Activated T-cell treated with anti-CD3 and anti-CD28 coated beads, Interleukin-2, amount 50 U/mL, for 24 hours (primary cell): ENCODE results near the gene SPATA20.

Experiments
- DNase-seq: peaks from one replicate; pipeline ENCODE4 v3.0.0-alpha.2; 2020
- H3K27ac Mint-ChIP-seq: 2 replicates; pipeline ENCODE4 v1.8.0; 2020; ENCODE audit warnings: mild to moderate bottlenecking, mixed read lengths
- H3K27me3 Mint-ChIP-seq: 2 replicates; pipeline ENCODE4 v1.8.0; 2020; ENCODE audit warnings: mixed read lengths
- H3K36me3 Mint-ChIP-seq: 2 replicates; pipeline ENCODE4 v1.8.0; 2020; ENCODE audit warnings: low read depth, mixed read lengths
- H3K4me1 Mint-ChIP-seq: 2 replicates; pipeline ENCODE4 v1.8.0; 2020; ENCODE audit warnings: low read depth, mixed read lengths
- H3K4me3 Mint-ChIP-seq: 2 replicates; pipeline ENCODE4 v1.8.0; 2020; ENCODE audit warnings: mild to moderate bottlenecking, moderate library complexity, mixed read lengths
- H3K9me3 Mint-ChIP-seq: 2 replicates; pipeline ENCODE4 v1.8.0; 2020; ENCODE audit warnings: mixed read lengths

The SPATA20 gene

GRCh38 chr17:50547035-50547735 is at the start of gene SPATA20:
SPATA20 (plus strand) TSS chr17:50547174; CDS start chr17:50547209, 35 bp downstream.
- peak; percentile 89 for DNase-seq
- Mint-ChIP-seq H3K4me1 (peaks cover 10% of the 10 kb centered on the region), H3K27me3 (peaks cover 13% of the 10 kb centered on the region), H3K27ac (peak within 1 kb of the TSS; percentile 7), H3K4me3 (peak within 1 kb of the TSS; percentile 66), H3K36me3 (no peaks in the 10 kb centered on the region), H3K9me3 (no peaks in the 10 kb centered on the region)

- H3K4me1 Mint-ChIP-seq, result no peaks in the 10 kb centered on the region
- no peak overlapping the region for H3K4me3 Mint-ChIP-seq
- DNase-seq, result no peak
- no peaks in the 10 kb centered on the region for H3K36me3 Mint-ChIP-seq
- no peaks in the 10 kb centered on the region for H3K9me3 Mint-ChIP-seq
- peaks cover 3% of the 10 kb centered on the region for H3K27me3 Mint-ChIP-seq
- no peak overlapping the region for H3K27ac Mint-ChIP-seq
Measured at GRCh38 chr17:50498021-50498874, 48.7 kb upstream of the SPATA20 start.

GRCh38 chr17:50499270-50499669 is 47.7 kb upstream of the SPATA20 start:
- Mint-ChIP-seq H3K4me3 (no peak overlapping the region), H3K4me1 (peaks cover 5% of the 10 kb centered on the region), H3K27ac (no peak overlapping the region), H3K27me3 (peaks cover 3% of the 10 kb centered on the region), H3K9me3 (no peaks in the 10 kb centered on the region), H3K36me3 (no peaks in the 10 kb centered on the region)
- DNase-seq, result no peak

- H3K27ac Mint-ChIP-seq, result no peak overlapping the region
- peaks cover 5% of the 10 kb centered on the region for H3K4me1 Mint-ChIP-seq
- peaks cover 3% of the 10 kb centered on the region for H3K27me3 Mint-ChIP-seq
- H3K4me3 Mint-ChIP-seq, result no peak overlapping the region
- no peaks in the 10 kb centered on the region for H3K9me3 Mint-ChIP-seq
- DNase-seq, result no peak
- H3K36me3 Mint-ChIP-seq, result no peaks in the 10 kb centered on the region
Measured at GRCh38 chr17:50499721-50500120, 47.3 kb upstream of the SPATA20 start.

- H3K4me1 Mint-ChIP-seq, result peaks cover 5% of the 10 kb centered on the region
- no peak for DNase-seq
- peaks cover 6% of the 10 kb centered on the region for H3K27me3 Mint-ChIP-seq
- no peaks in the 10 kb centered on the region for H3K36me3 Mint-ChIP-seq
- H3K4me3 Mint-ChIP-seq, result no peak overlapping the region
- H3K27ac Mint-ChIP-seq, result no peak overlapping the region
- no peaks in the 10 kb centered on the region for H3K9me3 Mint-ChIP-seq
Measured at GRCh38 chr17:50501054-50501453, 45.9 kb upstream of the SPATA20 start.

GRCh38 chr17:50502301-50502990 is 44.5 kb upstream of the SPATA20 start:
- peaks cover 6% of the 10 kb centered on the region for H3K4me1 Mint-ChIP-seq
- no peaks in the 10 kb centered on the region for H3K36me3 Mint-ChIP-seq
- H3K27me3 Mint-ChIP-seq, result peaks cover 3% of the 10 kb centered on the region
- no peaks in the 10 kb centered on the region for H3K9me3 Mint-ChIP-seq
- no peak for DNase-seq
- no peak overlapping the region for H3K4me3 Mint-ChIP-seq
- H3K27ac Mint-ChIP-seq, result no peak overlapping the region

- Mint-ChIP-seq H3K9me3 (no peaks in the 10 kb centered on the region), H3K4me3 (no peak overlapping the region), H3K27ac (no peak overlapping the region), H3K4me1 (peaks cover 22% of the 10 kb centered on the region), H3K27me3 (peaks cover 21% of the 10 kb centered on the region), H3K36me3 (no peaks in the 10 kb centered on the region)
- no peak for DNase-seq
Measured at GRCh38 chr17:50505591-50506130, 41.3 kb upstream of the SPATA20 start.

DNA sequence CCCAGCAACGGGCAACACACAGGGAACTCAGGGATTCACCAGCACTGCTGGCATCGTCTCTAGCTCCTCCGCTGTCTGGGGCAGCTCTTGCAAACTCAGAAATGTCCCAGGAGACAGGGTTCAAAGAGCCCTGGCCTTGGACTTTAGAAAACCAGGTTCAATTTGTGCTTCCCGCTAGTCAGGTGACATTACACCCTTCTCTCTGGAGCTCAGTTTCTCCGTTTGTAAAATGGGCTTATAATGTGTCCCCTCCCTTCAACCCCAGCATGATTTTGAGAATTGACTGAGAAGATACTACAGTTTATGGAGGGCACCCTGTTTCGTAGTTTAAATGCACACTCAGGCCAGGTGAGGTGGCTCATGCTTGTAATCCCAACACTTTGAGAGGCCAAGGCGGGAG is 40.7 kb upstream of the SPATA20 start:
- no peak for DNase-seq
- no peak overlapping the region for H3K27ac Mint-ChIP-seq
- peaks cover 28% of the 10 kb centered on the region for H3K4me1 Mint-ChIP-seq
- H3K4me3 Mint-ChIP-seq, result no peak overlapping the region
- H3K9me3 Mint-ChIP-seq, result no peaks in the 10 kb centered on the region
- H3K27me3 Mint-ChIP-seq, result peaks cover 21% of the 10 kb centered on the region
- no peaks in the 10 kb centered on the region for H3K36me3 Mint-ChIP-seq

- Mint-ChIP-seq H3K9me3 (no peaks in the 10 kb centered on the region), H3K36me3 (no peaks in the 10 kb centered on the region), H3K27me3 (peaks cover 24% of the 10 kb centered on the region), H3K4me1 (peaks cover 38% of the 10 kb centered on the region), H3K27ac (peak within 1 kb of the TSS; percentile 67), H3K4me3 (peak within 1 kb of the TSS; percentile 78)
- peak; percentile 80 for DNase-seq
Measured at GRCh38 chr17:50507871-50508572, 39.0 kb upstream of the SPATA20 start, which contains the start of gene MYCBPAP. MYCBPAP (plus strand) TSS chr17:50508439; CDS start chr17:50508675, 236 bp downstream.

DNA sequence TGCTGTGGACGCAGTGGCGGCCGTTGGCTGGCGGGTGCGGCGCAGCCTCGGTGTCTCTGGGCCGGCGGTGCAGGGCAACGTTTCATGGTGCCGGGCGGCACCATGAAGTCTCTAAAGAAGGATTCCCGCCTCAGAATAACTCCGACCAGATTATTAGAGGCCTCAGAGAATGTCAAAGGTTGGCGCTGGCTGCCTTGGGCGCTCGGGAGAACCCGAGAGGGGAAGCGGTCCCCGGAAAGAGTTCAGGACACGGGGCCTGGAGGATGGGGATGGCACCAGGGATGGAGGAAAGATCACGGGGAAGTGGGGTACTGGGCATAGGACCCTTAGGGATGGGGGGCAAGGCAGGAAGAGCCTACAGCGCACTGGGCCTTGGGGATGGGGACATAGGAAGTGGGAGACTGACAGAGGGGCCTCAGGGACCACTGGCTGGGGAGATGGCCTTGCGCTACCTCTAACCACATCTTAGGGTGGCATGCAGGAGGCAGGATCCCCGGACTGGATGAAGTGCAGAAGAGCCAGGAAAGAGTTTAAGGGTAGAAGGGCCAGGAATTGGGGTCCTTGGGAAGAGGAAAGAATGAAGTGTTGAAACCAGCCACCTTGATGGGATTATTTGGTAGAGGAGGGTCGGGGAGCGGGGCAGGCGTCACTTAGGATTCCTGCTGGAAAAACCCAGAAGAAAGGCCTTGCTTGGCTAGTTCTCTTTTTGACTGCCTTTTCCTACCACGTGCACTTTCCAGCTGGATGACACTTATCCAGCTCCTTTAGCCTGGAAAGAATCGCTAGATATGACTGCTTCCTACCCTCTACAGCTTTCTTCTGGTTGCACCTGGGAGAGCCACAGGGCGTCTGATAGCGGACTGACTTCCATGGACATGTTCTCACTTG is 38.2 kb upstream of the SPATA20 start:
- Mint-ChIP-seq H3K4me1 (peaks cover 35% of the 10 kb centered on the region), H3K4me3 (peak overlapping the region; percentile 78), H3K27me3 (peaks cover 24% of the 10 kb centered on the region), H3K9me3 (no peaks in the 10 kb centered on the region), H3K36me3 (no peaks in the 10 kb centered on the region), H3K27ac (peak overlapping the region; percentile 67)
- no peak for DNase-seq

DNA sequence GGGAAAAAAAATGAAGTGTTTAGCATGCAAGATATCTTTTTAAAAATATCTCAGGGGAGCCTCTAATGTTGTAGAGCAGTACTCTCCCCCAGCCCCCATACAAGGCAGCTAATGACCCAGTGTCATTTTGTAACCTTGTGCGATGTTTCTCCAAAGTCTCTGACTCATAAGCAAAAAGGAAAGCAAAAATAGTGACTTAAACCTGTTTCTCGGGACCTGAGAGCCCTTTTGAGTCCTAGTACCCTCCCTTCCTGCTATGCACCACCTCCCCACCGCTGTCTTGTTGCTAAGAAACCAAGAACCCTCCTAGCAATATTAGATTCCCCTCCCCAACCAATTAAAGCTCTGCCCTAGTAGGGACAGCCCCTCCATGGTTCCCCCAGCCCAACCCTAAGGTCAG is 35.9 kb upstream of the SPATA20 start:
- H3K27me3 Mint-ChIP-seq, result peaks cover 22% of the 10 kb centered on the region
- peak overlapping the region; percentile 83 for H3K27ac Mint-ChIP-seq
- H3K4me1 Mint-ChIP-seq, result peaks cover 33% of the 10 kb centered on the region
- H3K36me3 Mint-ChIP-seq, result no peaks in the 10 kb centered on the region
- peak; percentile 51 for DNase-seq
- H3K9me3 Mint-ChIP-seq, result no peaks in the 10 kb centered on the region
- H3K4me3 Mint-ChIP-seq, result peak overlapping the region; percentile 30

DNA sequence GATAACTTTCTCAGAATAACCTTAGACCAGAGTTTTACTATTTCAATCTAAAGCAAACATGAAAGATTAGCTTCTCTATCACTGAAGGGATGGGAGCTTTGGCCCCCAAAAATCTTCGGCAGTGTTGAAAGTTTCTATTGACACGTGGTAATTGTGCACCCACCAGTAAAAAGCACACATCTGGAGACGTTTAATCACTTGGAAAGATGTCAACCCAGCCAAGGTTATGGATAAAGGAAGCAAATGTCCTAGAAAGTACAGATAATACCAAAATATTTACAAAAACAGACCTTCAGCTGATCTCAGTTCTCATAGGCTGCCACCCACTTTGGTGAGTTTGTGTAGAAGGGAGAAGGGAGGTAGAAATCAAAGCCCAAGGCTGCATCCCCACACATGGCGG is 33.5 kb upstream of the SPATA20 start:
- Mint-ChIP-seq H3K27ac (no peak overlapping the region), H3K4me3 (no peak overlapping the region), H3K36me3 (no peaks in the 10 kb centered on the region), H3K27me3 (peaks cover 16% of the 10 kb centered on the region), H3K4me1 (peaks cover 25% of the 10 kb centered on the region), H3K9me3 (no peaks in the 10 kb centered on the region)
- no peak for DNase-seq

DNA sequence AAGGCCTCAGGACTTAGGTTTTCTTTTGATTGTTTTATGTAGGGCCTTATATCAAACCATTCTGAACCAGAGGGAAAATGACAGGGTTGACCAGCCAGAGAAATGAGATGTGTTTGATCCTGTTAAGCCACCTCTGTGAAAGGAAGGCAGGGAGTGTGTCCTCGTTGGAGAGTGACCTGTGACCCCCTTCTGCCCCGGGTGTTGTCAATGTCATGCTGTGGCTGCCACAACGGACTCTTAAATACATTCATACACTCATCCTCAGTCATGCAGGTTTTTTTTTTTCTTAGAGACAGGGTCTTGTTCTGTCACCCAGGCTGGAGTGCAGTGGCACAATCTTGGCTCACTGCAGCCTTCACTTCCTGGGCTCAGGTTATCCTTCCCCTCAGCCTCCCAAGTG is 32.6 kb upstream of the SPATA20 start:
- H3K27ac Mint-ChIP-seq, result no peak overlapping the region
- no peaks in the 10 kb centered on the region for H3K36me3 Mint-ChIP-seq
- H3K4me3 Mint-ChIP-seq, result no peak overlapping the region
- H3K4me1 Mint-ChIP-seq, result peaks cover 20% of the 10 kb centered on the region
- peaks cover 8% of the 10 kb centered on the region for H3K27me3 Mint-ChIP-seq
- no peaks in the 10 kb centered on the region for H3K9me3 Mint-ChIP-seq
- no peak for DNase-seq
